Liver (tissue), 9 donors: ENCODE data around the gene TRIM38. TPM values are rescaled to one million over a fixed set of nuclear protein-coding genes. Genes with fewer than 3 reads are reported as not detected.

Source experiments
- DNase-seq: peaks from one replicate; pipeline ENCODE4 v3.0.0-alpha.2; 2017; ENCODE audit warnings: low spot score
- H3K27ac ChIP-seq, 2 donors: one replicate each; pipeline ENCODE4 v1.7.0; 2013; ENCODE audit warnings: inconsistent platforms in 2 of 2, low read length in 2 of 2, control low read depth in 1 of 2, low read depth in 1 of 2, mild to moderate bottlenecking in 1 of 2
- H3K27me3 ChIP-seq, 4 donors: one replicate each; pipeline versions ENCODE4 v1.6.1 to v1.7.0; 2013; ENCODE audit warnings: low read length in 3 of 4, inconsistent platforms in 1 of 4, mild to moderate bottlenecking in 1 of 4, moderate library complexity in 1 of 4; ENCODE audit not compliant: control insufficient read depth in 4 of 4, insufficient read depth in 4 of 4
- H3K36me3 ChIP-seq, 4 donors: one replicate each; pipeline versions ENCODE4 v1.6.1 to v1.7.0; 2013; ENCODE audit warnings: low read length in 3 of 4, mild to moderate bottlenecking in 3 of 4, low read depth in 1 of 4, moderate library complexity in 1 of 4; ENCODE audit not compliant: control insufficient read depth in 4 of 4, insufficient read depth in 3 of 4
- H3K4me1 ChIP-seq, 4 donors: one replicate each; pipeline versions ENCODE4 v1.6.1 to v1.7.0; 2013; ENCODE audit warnings: low read length in 3 of 4, mild to moderate bottlenecking in 3 of 4, moderate library complexity in 1 of 4; ENCODE audit not compliant: control insufficient read depth in 4 of 4, insufficient read depth in 4 of 4
- H3K4me3 ChIP-seq, 3 donors: one replicate each; pipeline versions ENCODE4 v1.6.1 to v1.7.0; 2013; ENCODE audit warnings: low read length in 3 of 3, control low read depth in 1 of 3, low read depth in 1 of 3, mild to moderate bottlenecking in 1 of 3
- H3K9ac ChIP-seq, 2 donors: one replicate each; pipeline ENCODE4 v1.7.0; 2013; ENCODE audit warnings: low read length in 2 of 2, mild to moderate bottlenecking in 2 of 2, moderate library complexity in 2 of 2, control low read depth in 1 of 2, low read depth in 1 of 2
- H3K9me3 ChIP-seq, 4 donors: one replicate each; pipeline versions ENCODE4 v1.6.1 to v1.7.0; 2013; ENCODE audit warnings: low read length in 3 of 4; ENCODE audit not compliant: control insufficient read depth in 4 of 4
- ATF3 ChIP-seq: IDR thresholded peaks from 2 replicates; pipeline ENCODE4 v1.6.1; 2016; ENCODE audit warnings: antibody characterized with exemption
- CTCF ChIP-seq: fragments of 150-350 bp; IDR thresholded peaks from 2 replicates; pipeline ENCODE4 v1.5.1; 2017; ENCODE audit warnings: improper control_type of control experiment, low read depth, low read length; ENCODE audit not compliant: missing input control
- EGR1 ChIP-seq, 2 donors: IDR thresholded peaks; 2 replicates each; pipeline ENCODE4 v1.6.1; 2016 to 2018; ENCODE audit warnings: antibody characterized with exemption in 2 of 2, low read depth in 2 of 2
- FOXA1 ChIP-seq: IDR thresholded peaks from 2 replicates; pipeline ENCODE4 v1.6.1; 2016; ENCODE audit warnings: antibody characterized with exemption
- FOXA2 ChIP-seq: IDR thresholded peaks from 2 replicates; pipeline ENCODE4 v1.6.1; 2016; ENCODE audit warnings: antibody characterized with exemption
- HNF4A ChIP-seq, 2 donors: conservative IDR thresholded peaks; 2 replicates each; pipeline ENCODE4 v1.6.1; 2016; ENCODE audit warnings: antibody characterized with exemption in 2 of 2, mild to moderate bottlenecking in 2 of 2
- MAX ChIP-seq: IDR thresholded peaks from 2 replicates; pipeline ENCODE4 v1.6.1; 2016; ENCODE audit warnings: antibody characterized with exemption
- NR2F2 ChIP-seq: IDR thresholded peaks from 2 replicates; pipeline ENCODE4 v1.6.1; 2016; ENCODE audit warnings: antibody characterized with exemption
- RAD21 ChIP-seq, 2 donors: IDR thresholded peaks; 2 replicates each; pipeline ENCODE4 v1.6.1; 2016; ENCODE audit warnings: antibody characterized with exemption in 2 of 2, mild to moderate bottlenecking in 2 of 2
- RXRA ChIP-seq, 2 donors: IDR thresholded peaks; 2 replicates each; pipeline ENCODE4 v1.6.1; 2017 to 2018; ENCODE audit warnings: antibody characterized with exemption in 2 of 2, mild to moderate bottlenecking in 1 of 2
- SP1 ChIP-seq: IDR thresholded peaks from 2 replicates; pipeline ENCODE4 v1.6.1; 2018; ENCODE audit warnings: antibody characterized with exemption, mild to moderate bottlenecking
- TAF1 ChIP-seq: conservative IDR thresholded peaks from 2 replicates; pipeline ENCODE4 v1.6.1; 2016; ENCODE audit warnings: antibody characterized with exemption, mild to moderate bottlenecking
- ZBTB33 ChIP-seq: IDR thresholded peaks from 2 replicates; pipeline ENCODE4 v1.6.1; 2016; ENCODE audit warnings: antibody characterized with exemption
- WGBS: extraction: QIAGEN DNeasy Blood & Tissue Kit; methylation state at CpG from one replicate; pipeline ENCODE4 v1.1.7; 2013; 5-methylcytosine and 5-hydroxymethylcytosine counted together
- polyA plus RNA-seq, 2 donors: library from polyadenylated mRNA; stranded (reverse) in 1 of 2; unstranded in 1 of 2; fragments of 200-250 nt in 1 of 2; fragments of >200 nt in 1 of 2; fragmentation: Nextera tagmentation in 1 of 2; extraction: Ambion mirVana in 1 of 2; gene quantifications; one replicate each; pipeline versions ENCODE4 v1.2.1 to v1.2.3, GENCODE V29; 2013 to 2015
- total RNA-seq, 2 donors: library from RNA; depleted of rRNA; stranded (reverse); fragments of >200 nt; gene quantifications; one replicate each; pipeline ENCODE4 v1.2.3, GENCODE V29; 2014
- donor health status: healthy.
- donor health status: healthy.
- donor health status: healthy.
- donor health status: healthy.
- donor health status: healthy.

Gene TRIM38
- total and polyA plus RNA-seq, 4 donors, result 1.5 to 3.9 (median 2.9) TPM

GRCh38 chr6:26028746-26029569, 66.4 kb downstream of the TRIM38 start:
- no peak overlapping the region for H3K9ac ChIP-seq
- TF ChIP-seq HNF4A (conservative IDR thresholded peaks at IDR 0.05), result no peak
- no peak for TF ChIP-seq FOXA2
- TF ChIP-seq SP1, result no peak
- no peak for TF ChIP-seq RAD21 (IDR thresholded peaks at IDR 0.05)
- no peak for TF ChIP-seq MAX
- no peak for TF ChIP-seq ATF3
- TF ChIP-seq NR2F2, result no peak
- TF ChIP-seq ZBTB33, result no peak
- H3K4me1 ChIP-seq, result peaks cover 2 to 45% (median 23%) of the 10 kb centered on the region in 4 donors
- H3K27me3 ChIP-seq, result no peaks in the 10 kb centered on the region
- 93% methylated on average over 10 of the region's 10 CpGs for WGBS
- no peak overlapping the region for H3K4me3 ChIP-seq
- H3K27ac ChIP-seq, result no peak overlapping the region
- H3K9me3 ChIP-seq, result no peaks in the 10 kb centered on the region
- peak; percentile 40 for DNase-seq
- H3K36me3 ChIP-seq, result no peaks in the 10 kb centered on the region

GRCh38 chr6:26029570-26029856, 66.9 kb downstream of the TRIM38 start:
- Histone ChIP-seq H3K36me3 (no peaks in the 10 kb centered on the region), H3K27ac (no peak overlapping the region), H3K9me3 (no peaks in the 10 kb centered on the region), H3K9ac (no peak overlapping the region), H3K27me3 (no peaks in the 10 kb centered on the region), H3K4me1 (peaks cover 2 to 47% (median 23%) of the 10 kb centered on the region in 4 donors), H3K4me3 (no peak overlapping the region)
- no peak for TF ChIP-seq RAD21 (IDR thresholded peaks at IDR 0.05)
- TF ChIP-seq FOXA1, result no peak
- no peak for TF ChIP-seq CTCF
- TF ChIP-seq RXRA (IDR thresholded peaks at IDR 0.05), result no peak
- no peak for DNase-seq

GRCh38 chr6:26029857-26030653, 67.5 kb downstream of the TRIM38 start:
- DNase-seq, result no peak
- Histone ChIP-seq H3K4me1 (peaks cover 2 to 47% (median 23%) of the 10 kb centered on the region in 4 donors), H3K9ac (no peak overlapping the region), H3K36me3 (no peaks in the 10 kb centered on the region), H3K9me3 (no peaks in the 10 kb centered on the region), H3K27ac (no peak overlapping the region), H3K4me3 (no peak overlapping the region), H3K27me3 (no peaks in the 10 kb centered on the region)
- no peak for TF ChIP-seq SP1
- TF ChIP-seq TAF1, result no peak
- no peak for TF ChIP-seq RAD21 (IDR thresholded peaks at IDR 0.05)
- no peak for TF ChIP-seq EGR1 (IDR thresholded peaks at IDR 0.05; ENCODE audit: low read depth in 2 of 2)
- no peak for TF ChIP-seq ATF3
- TF ChIP-seq ZBTB33, result no peak
- 85% methylated on average over 7 of the region's 7 CpGs for WGBS
